SK-MEL-5 (cell line): ENCODE results near the gene DGCR8. TPM values are rescaled to one million over a fixed set of nuclear protein-coding genes. Genes with fewer than 3 reads are reported as not detected.

Experiments used
- DNase-seq: peaks from one replicate; pipeline ENCODE4 v3.0.0-alpha.2; 2016; ENCODE audit warnings: low read depth, low spot score
- in situ Hi-C: cut with HindIII; loops from 2 replicates; pipeline ENCODE4 v1.10.0; 2016; ENCODE audit warnings: low sequenced_read_pairs, high pct_unique_total_duplicates, low pct_unique_long_range_greater_than_20kb
- total RNA-seq: library from RNA; depleted of rRNA; stranded (reverse); fragments of >200 nt; shearing (Covaris generic); gene quantifications from 2 replicates; pipeline ENCODE4 v1.2.3, GENCODE V29; 2014

DGCR8 gene
- total RNA-seq, 1 experiment from 2014 or later = 12.4 TPM

GRCh38 chr22:20044495-20045151, 35.4 kb upstream of the DGCR8 start:
- in situ Hi-C loops = no loop called here
- no peak for DNase-seq

- in situ Hi-C loops = no loop called here
- DNase-seq = no peak
Measured at GRCh38 chr22:20046730-20047129, 33.3 kb upstream of the DGCR8 start.

- DNase-seq = no peak
- in situ Hi-C loops = no loop called here
Measured at GRCh38 chr22:20051927-20052308, 28.1 kb upstream of the DGCR8 start.

GRCh38 chr22:20052309-20053259, 27.5 kb upstream of the DGCR8 start:
- DNase-seq = no peak
- in situ Hi-C loops = no loop called here

GRCh38 chr22:20053407-20054033, 26.5 kb upstream of the DGCR8 start:
- no peak for DNase-seq
- in situ Hi-C loops = no loop called here

GRCh38 chr22:20054034-20054427, 26.0 kb upstream of the DGCR8 start:
- in situ Hi-C loops = no loop called here

GRCh38 chr22:20054485-20054884, 25.6 kb upstream of the DGCR8 start:
- in situ Hi-C loops = no loop called here
- DNase-seq = no peak

More at GRCh38 chr22:20054034-20054427, 26.0 kb upstream of the DGCR8 start:
- DNase-seq = no peak

- in situ Hi-C loops = no loop called here
Measured at GRCh38 chr22:20055144-20055543, 24.9 kb upstream of the DGCR8 start.

GRCh38 chr22:20055654-20056053, 24.4 kb upstream of the DGCR8 start:
- no peak for DNase-seq
- in situ Hi-C loops = no loop called here

More at GRCh38 chr22:20055144-20055543, 24.9 kb upstream of the DGCR8 start:
- DNase-seq = no peak

GRCh38 chr22:20056161-20056560, 23.9 kb upstream of the DGCR8 start:
- in situ Hi-C loops = no loop called here
- no peak for DNase-seq

GRCh38 chr22:20056696-20057386, 23.2 kb upstream of the DGCR8 start:
- no peak for DNase-seq
- in situ Hi-C loops = no loop called here

GRCh38 chr22:20057596-20058268, 22.3 kb upstream of the DGCR8 start:
- in situ Hi-C loops = no loop called here

GRCh38 chr22:20058989-20059770, 20.9 kb upstream of the DGCR8 start:
- DNase-seq = no peak
- in situ Hi-C loops = no loop called here

More at GRCh38 chr22:20057596-20058268, 22.3 kb upstream of the DGCR8 start:
- no peak for DNase-seq

GRCh38 chr22:20060700-20061480, 19.2 kb upstream of the DGCR8 start:
- in situ Hi-C loops = no loop called here
- no peak for DNase-seq

- in situ Hi-C loops = no loop called here
- no peak for DNase-seq
Measured at GRCh38 chr22:20061481-20061861, 18.6 kb upstream of the DGCR8 start.
